SK-N-SH treated with all-trans-retinoic acid at 6 μM for 48 hours (cell line): ENCODE data around the gene ARHGEF33.

Experiments used
- ATAC-seq: fragments of 200-7000 bp; cut with Tn5 transposase; 3 replicates; pipeline ENCODE4 v1.9.1; 2020; ENCODE audit warnings: mild to moderate bottlenecking, moderate library complexity
- ARNTL ChIP-seq: fragments of 450-650 bp; formaldehyde crosslinking; IDR thresholded peaks from 2 replicates; pipeline ENCODE4 v1.5.0; 2020; ENCODE audit warnings: low read depth, mild to moderate bottlenecking, moderate library complexity, borderline replicate concordance
- BACH2 ChIP-seq: fragments of 250-450 bp; sonication (Bioruptor Pico); IDR thresholded peaks from 2 replicates; pipeline ENCODE4 v1.9.0; 2021; ENCODE audit warnings: mild to moderate bottlenecking, borderline replicate concordance
- CREB5 ChIP-seq: fragments of 250-450 bp; sonication (Bioruptor Pico); IDR thresholded peaks from 2 replicates; pipeline ENCODE4 v1.5.1; 2020; ENCODE audit warnings: low read depth, mild to moderate bottlenecking, moderate library complexity
- ESRRG ChIP-seq: fragments of 250-450 bp; sonication (Bioruptor Pico); IDR thresholded peaks from 2 replicates; pipeline ENCODE4 v1.6.1; 2021; ENCODE audit warnings: mild to moderate bottlenecking
- GLIS3 ChIP-seq: fragments of 250-450 bp; sonication (Bioruptor Pico); IDR thresholded peaks from 2 replicates; pipeline ENCODE4 v1.5.0; 2020; ENCODE audit warnings: mild to moderate bottlenecking, moderate library complexity
- ISL1 ChIP-seq: fragments of 250-450 bp; sonication (Bioruptor Pico); IDR thresholded peaks from 2 replicates; pipeline ENCODE4 v2.1.2; 2022; ENCODE audit warnings: mild to moderate bottlenecking, moderate library complexity
- OSR1 ChIP-seq: fragments of 250-450 bp; sonication (Bioruptor Pico); IDR thresholded peaks from 2 replicates; pipeline ENCODE4 v1.8.0; 2022; ENCODE audit warnings: moderate library complexity, mild to moderate bottlenecking, inconsistent platforms
- PATZ1 ChIP-seq: fragments of 250-450 bp; sonication (Bioruptor Pico); IDR thresholded peaks from 2 replicates; pipeline ENCODE4 v1.8.0; 2020; ENCODE audit warnings: mild to moderate bottlenecking, moderate library complexity, borderline replicate concordance
- RARB ChIP-seq: fragments of 250-450 bp; sonication (Bioruptor Pico); IDR thresholded peaks from 2 replicates; pipeline ENCODE4 v1.8.0; 2021; ENCODE audit warnings: mild to moderate bottlenecking, moderate library complexity
- SNAI2 ChIP-seq: fragments of 250-450 bp; sonication (Bioruptor Pico); IDR thresholded peaks from 2 replicates; pipeline ENCODE4 v1.5.0; 2020; ENCODE audit warnings: mild to moderate bottlenecking, moderate library complexity
- TCF4 ChIP-seq: fragments of 250-450 bp; sonication (Bioruptor Pico); IDR thresholded peaks from 2 replicates; pipeline ENCODE4 v1.8.0; 2021; ENCODE audit warnings: mild to moderate bottlenecking, moderate library complexity, borderline replicate concordance
- TOX ChIP-seq: fragments of 250-450 bp; sonication (Bioruptor Pico); IDR thresholded peaks from 2 replicates; pipeline ENCODE4 v1.8.0; 2021; ENCODE audit warnings: mild to moderate bottlenecking, moderate library complexity, borderline replicate concordance
- ZC3H10 ChIP-seq: fragments of 250-450 bp; sonication (Bioruptor Pico); IDR thresholded peaks from 2 replicates; pipeline ENCODE4 v1.5.1; 2021; ENCODE audit warnings: mild to moderate bottlenecking, moderate library complexity
- ZFP3 ChIP-seq: fragments of 250-450 bp; sonication (Bioruptor Pico); IDR thresholded peaks from 2 replicates; pipeline ENCODE4 v1.5.0; 2020; ENCODE audit warnings: mild to moderate bottlenecking, moderate library complexity
- ZFP30 ChIP-seq: fragments of 450-650 bp; formaldehyde crosslinking; IDR thresholded peaks from 2 replicates; pipeline ENCODE4 v1.5.0; 2022; ENCODE audit warnings: mild to moderate bottlenecking, moderate library complexity
- ZNF565 ChIP-seq: fragments of 450-650 bp; formaldehyde crosslinking; conservative IDR thresholded peaks from 2 replicates; pipeline ENCODE4 v1.5.0; 2020; ENCODE audit warnings: low read depth, mild to moderate bottlenecking, moderate library complexity
- ZNF70 ChIP-seq: fragments of 450-650 bp; formaldehyde crosslinking; IDR thresholded peaks from 2 replicates; pipeline ENCODE4 v1.5.0; 2020; ENCODE audit warnings: mild to moderate bottlenecking, moderate library complexity
- ZNF8 ChIP-seq: fragments of 450-650 bp; formaldehyde crosslinking; IDR thresholded peaks from 2 replicates; pipeline ENCODE4 v1.5.0; 2020; ENCODE audit warnings: mild to moderate bottlenecking, moderate library complexity
- TF ChIP-seq, protein P1 (sequence below): fragments of 250-450 bp; sonication (Bioruptor Pico); IDR thresholded peaks from 2 replicates; pipeline ENCODE4 v1.8.0; 2021; ENCODE audit warnings: low read depth, mild to moderate bottlenecking, moderate library complexity, borderline replicate concordance
- TF ChIP-seq, protein P2 (sequence below): fragments of 250-450 bp; sonication (Bioruptor Pico); IDR thresholded peaks from 2 replicates; pipeline ENCODE4 v1.5.1; 2021; ENCODE audit warnings: mild to moderate bottlenecking, moderate library complexity

The ARHGEF33 gene

DNA sequence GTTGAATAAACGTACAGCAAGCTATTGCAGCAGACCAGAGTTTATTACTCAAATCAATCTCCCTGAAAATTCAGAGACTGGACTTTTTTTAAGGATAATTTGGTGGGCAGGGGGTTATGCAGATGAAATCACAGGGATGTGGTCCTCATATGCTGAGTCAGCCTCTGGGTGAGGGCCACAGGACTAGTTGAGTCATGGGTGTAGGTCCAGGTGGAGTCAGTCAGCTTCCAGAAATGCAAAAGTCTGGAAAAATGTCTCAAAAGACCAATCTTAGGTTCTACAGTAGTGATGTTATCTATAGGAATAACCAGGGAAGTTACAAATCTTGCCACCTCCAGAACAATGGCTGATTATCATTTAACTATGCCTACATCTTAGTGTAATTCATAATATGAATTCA, 51.1 kb downstream of the ARHGEF33 start (continued):
- TF ChIP-seq, protein P1, sequence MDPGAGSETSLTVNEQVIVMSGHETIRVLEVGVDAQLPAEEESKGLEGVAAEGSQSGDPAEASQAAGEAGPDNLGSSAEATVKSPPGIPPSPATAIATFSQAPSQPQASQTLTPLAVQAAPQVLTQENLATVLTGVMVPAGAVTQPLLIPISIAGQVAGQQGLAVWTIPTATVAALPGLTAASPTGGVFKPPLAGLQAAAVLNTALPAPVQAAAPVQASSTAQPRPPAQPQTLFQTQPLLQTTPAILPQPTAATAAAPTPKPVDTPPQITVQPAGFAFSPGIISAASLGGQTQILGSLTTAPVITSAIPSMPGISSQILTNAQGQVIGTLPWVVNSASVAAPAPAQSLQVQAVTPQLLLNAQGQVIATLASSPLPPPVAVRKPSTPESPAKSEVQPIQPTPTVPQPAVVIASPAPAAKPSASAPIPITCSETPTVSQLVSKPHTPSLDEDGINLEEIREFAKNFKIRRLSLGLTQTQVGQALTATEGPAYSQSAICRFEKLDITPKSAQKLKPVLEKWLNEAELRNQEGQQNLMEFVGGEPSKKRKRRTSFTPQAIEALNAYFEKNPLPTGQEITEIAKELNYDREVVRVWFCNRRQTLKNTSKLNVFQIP: no peak
- TF ChIP-seq TOX (CRISPR knock-in tag) (no peak), BACH2 (no peak), ISL1 (CRISPR knock-in tag) (no peak)

DNA sequence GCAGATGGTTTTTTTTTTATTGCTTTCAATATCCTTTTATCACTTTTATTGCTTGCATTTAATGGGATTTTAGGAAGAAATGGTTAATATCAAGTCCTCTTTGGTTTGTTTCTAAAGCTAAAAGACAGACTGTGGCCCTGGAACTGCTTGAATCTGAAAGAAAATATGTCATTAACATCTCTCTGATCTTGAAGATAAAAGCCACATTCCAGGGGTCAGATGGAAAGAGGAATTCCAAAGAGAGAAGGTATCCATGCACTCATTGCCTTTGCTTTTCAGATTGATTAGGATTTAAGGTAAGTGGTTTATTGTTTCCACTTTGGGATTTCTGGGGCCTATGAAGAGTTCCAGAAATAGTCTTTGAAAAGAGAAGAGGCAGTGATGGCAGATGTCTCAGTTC, 54.1 kb downstream of the ARHGEF33 start:
- no peak for ATAC-seq
- TF ChIP-seq ZFP30 (no peak), ESRRG (CRISPR knock-in tag) (no peak), CREB5 (CRISPR knock-in tag) (no peak), ISL1 (CRISPR knock-in tag) (0 out of 2 replicates have a peak, but pooled peaks have one; percentile 17), ZNF565 (CRISPR knock-in tag) (no peak)
- TF ChIP-seq, all 23 proteins: peak for 1

DNA sequence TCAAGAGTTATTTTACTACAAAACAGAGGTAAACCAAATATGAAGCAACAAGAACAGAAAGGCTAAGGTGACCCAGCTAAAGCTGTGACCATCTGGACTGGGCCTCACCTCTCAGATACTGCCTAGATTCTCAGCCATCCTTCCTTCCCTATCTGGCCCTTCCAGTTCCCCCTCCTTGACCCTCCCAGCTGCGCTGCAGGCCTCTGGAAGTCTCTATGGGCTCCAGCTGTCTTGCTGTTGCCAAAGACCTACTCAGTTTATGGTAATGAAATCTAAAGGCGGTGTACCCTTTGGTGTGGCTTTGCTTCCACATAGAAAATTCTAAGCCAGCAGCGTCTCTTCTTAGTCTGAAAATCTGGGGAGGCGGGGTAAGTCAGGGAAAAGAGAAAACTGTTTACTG, 55.7 kb downstream of the ARHGEF33 start:
- no peak for TF ChIP-seq ESRRG (CRISPR knock-in tag)
- TF ChIP-seq BACH2: no peak
- TF ChIP-seq ZFP3 (CRISPR knock-in tag): no peak

GRCh38 chr2:38945911-38946310, 56.2 kb downstream of the ARHGEF33 start:
- ATAC-seq: no peak
- TF ChIP-seq, protein P1: no peak
- TF ChIP-seq RARB (CRISPR knock-in tag) (no peak), GLIS3 (CRISPR knock-in tag) (no peak), ISL1 (CRISPR knock-in tag) (no peak), TCF4 (CRISPR knock-in tag) (no peak), TOX (CRISPR knock-in tag) (no peak), OSR1 (CRISPR knock-in tag) (no peak), ZNF8 (CRISPR knock-in tag) (no peak), ZNF70 (CRISPR knock-in tag) (no peak)
- TF ChIP-seq, protein P2, sequence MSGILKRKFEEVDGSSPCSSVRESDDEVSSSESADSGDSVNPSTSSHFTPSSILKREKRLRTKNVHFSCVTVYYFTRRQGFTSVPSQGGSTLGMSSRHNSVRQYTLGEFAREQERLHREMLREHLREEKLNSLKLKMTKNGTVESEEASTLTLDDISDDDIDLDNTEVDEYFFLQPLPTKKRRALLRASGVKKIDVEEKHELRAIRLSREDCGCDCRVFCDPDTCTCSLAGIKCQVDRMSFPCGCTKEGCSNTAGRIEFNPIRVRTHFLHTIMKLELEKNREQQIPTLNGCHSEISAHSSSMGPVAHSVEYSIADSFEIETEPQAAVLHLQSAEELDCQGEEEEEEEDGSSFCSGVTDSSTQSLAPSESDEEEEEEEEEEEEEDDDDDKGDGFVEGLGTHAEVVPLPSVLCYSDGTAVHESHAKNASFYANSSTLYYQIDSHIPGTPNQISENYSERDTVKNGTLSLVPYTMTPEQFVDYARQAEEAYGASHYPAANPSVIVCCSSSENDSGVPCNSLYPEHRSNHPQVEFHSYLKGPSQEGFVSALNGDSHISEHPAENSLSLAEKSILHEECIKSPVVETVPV (CRISPR knock-in tag): no peak

More for the DNA sequence above, 55.7 kb downstream of the ARHGEF33 start:
- ATAC-seq: no peak

- peak; percentile 99 for ATAC-seq
- TF ChIP-seq ZFP3 (CRISPR knock-in tag): no peak
- TF ChIP-seq ZNF8 (CRISPR knock-in tag): no peak
- no peak for TF ChIP-seq ZC3H10 (CRISPR knock-in tag)
- TF ChIP-seq, protein P1: no peak
- no peak for TF ChIP-seq CREB5 (CRISPR knock-in tag)
- no peak for TF ChIP-seq ARNTL (CRISPR knock-in tag)
- no peak for TF ChIP-seq TOX (CRISPR knock-in tag)
- TF ChIP-seq PATZ1: no peak
- no peak for TF ChIP-seq SNAI2
- TF ChIP-seq ISL1 (CRISPR knock-in tag): no peak
- no peak for TF ChIP-seq ESRRG (CRISPR knock-in tag)
- no peak for TF ChIP-seq ZFP30
- TF ChIP-seq BACH2: no peak
Measured at GRCh38 chr2:38947241-38948239, 57.9 kb downstream of the ARHGEF33 start.
